Hair follicle dermal papilla cell (primary cell): ENCODE results near the gene JUN. TPM values are rescaled to one million over a fixed set of nuclear protein-coding genes. Genes with fewer than 3 reads are reported as not detected.

Experiments
- total RNA-seq: library from RNA; depleted of rRNA; stranded (reverse); fragments of >200 nt; gene quantifications from 2 replicates; pipeline ENCODE4 v1.2.3, GENCODE V29; 2012

Gene JUN
- total RNA-seq: 68.5 and 86.9 TPM in 2 replicates

GRCh38 chr1:58783993-58784757, at the start of gene JUN:
JUN (minus strand) TSS chr1:58784047; CDS start chr1:58783070, 977 bp downstream.

Other genes starting within 250 kb of the JUN start
- 10.9 and 22.1 TPM in 2 replicates for gene OMA1, start 237.3 kb downstream of the JUN start, total RNA-seq
- gene TACSTD2, start 206.8 kb downstream of the JUN start, total RNA-seq: 2.4 and 3.9 TPM in 2 replicates
- 21.4 and 24.5 TPM in 2 replicates for gene MYSM1, start 84.0 kb downstream of the JUN start, total RNA-seq